LoVo (cell line): ENCODE results near the gene RTKN.

Experiments used
- DNase-seq: peaks from one replicate; pipeline ENCODE4 v3.0.0-alpha.2; 2016; ENCODE audit warnings: low spot score

The RTKN gene

DNA sequence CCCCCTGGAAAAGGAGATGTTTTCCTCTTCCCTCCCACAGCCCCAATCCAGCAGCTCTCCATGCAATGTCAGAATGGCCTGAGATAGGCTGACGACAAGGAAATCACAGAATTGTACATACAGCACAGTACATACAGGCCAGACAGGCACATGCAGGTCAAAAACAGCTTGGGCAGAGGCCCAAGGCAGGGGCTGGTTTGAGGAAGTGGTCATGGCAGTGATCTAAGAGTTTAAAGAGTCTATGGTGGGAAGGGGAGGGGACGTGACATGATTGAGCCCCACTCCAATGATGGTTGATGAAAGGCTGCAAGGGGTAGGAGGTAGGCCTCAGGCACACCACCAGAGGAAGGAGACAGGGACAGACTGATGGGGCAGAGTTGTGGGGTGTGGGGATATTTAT lies 65.9 kb downstream of the RTKN start:
- no peak for DNase-seq
